Endothelial cell of umbilical vein (primary cell): Measurements from ENCODE around the gene ARF6. TPM values are rescaled to one million over a fixed set of nuclear protein-coding genes. Genes with fewer than 3 reads are reported as not detected.

Source experiments
- BruUV-seq: library from RNA; stranded (reverse); fragments of 400-500 nt; replicated peaks from 2 replicates; lab custom pipeline; 2021; lab: Mats Ljungman, UMichigan
- CTCF ChIA-PET: fragments of 300-600, 350-600 bp; sonication (Branson Sonifier 250); formaldehyde crosslinking; loops from one replicate; lab custom pipeline; 2021; ENCODE audit warnings: antibody characterized with exemption, inconsistent platforms; lab: Charles Lee
- POLR2A ChIA-PET: fragments of 300-600, 350-600 bp; sonication (Branson Sonifier 250); formaldehyde crosslinking; loops from one replicate; lab custom pipeline; 2021; ENCODE audit warnings: antibody characterized with exemption, inconsistent platforms; lab: Charles Lee
- DNase-seq: peaks from one replicate; pipeline ENCODE4 v3.0.0-alpha.2; 2011; ENCODE audit warnings: low read depth, low spot score
- FAIRE-seq: peaks from 2 replicates; lab custom pipeline; 2011; peaks lifted over from hg19 to GRCh38; lab: Jason Lieb, UNC
- H2AFZ ChIP-seq: 2 replicates; pipeline ENCODE4 v1.6.0; 2012; ENCODE audit warnings: low read depth, low read length, control low read depth, inconsistent platforms
- H3K27ac ChIP-seq: 2 replicates; pipeline ENCODE4 v1.5.1; 2011; ENCODE audit warnings: low read depth, mild to moderate bottlenecking, control low read depth, low read length, moderate library complexity; ENCODE audit not compliant: insufficient read depth
- H3K27me3 ChIP-seq, 2 experiments: 2 replicates each; pipeline versions ENCODE4 v1.6.0 to v1.6.1; 2011; ENCODE audit warnings: low read length in 2 of 2, mixed read lengths in 1 of 2; ENCODE audit not compliant: control insufficient read depth in 2 of 2, insufficient read depth in 2 of 2
- H3K36me3 ChIP-seq, 2 experiments: 2 replicates in 1 of 2; 3 replicates in 1 of 2; pipeline ENCODE4 v1.5.1; 2011; ENCODE audit warnings: low read length in 2 of 2, mild to moderate bottlenecking in 1 of 2, moderate library complexity in 1 of 2; ENCODE audit not compliant: control insufficient read depth in 2 of 2, insufficient read depth in 2 of 2; ENCODE audit errors: extremely low read depth in 1 of 2
- H3K4me1 ChIP-seq: 3 replicates; pipeline ENCODE4 v1.5.1; 2011; ENCODE audit warnings: mild to moderate bottlenecking, low read length; ENCODE audit not compliant: control insufficient read depth, insufficient read depth; ENCODE audit errors: extremely low read depth
- H3K4me2 ChIP-seq: 2 replicates; pipeline ENCODE4 v1.6.1; 2011; ENCODE audit warnings: low read length, control low read depth, mixed read lengths; ENCODE audit not compliant: insufficient read depth
- H3K4me3 ChIP-seq, 3 experiments: fragments of 200-600 bp in 1 of 3; sonication (generic), shearing (Covaris generic) in 1 of 3; replicated peaks in 1 of 3; 2 replicates each; pipeline ENCODE4 v1.5.1; 2011 to 2016; ENCODE audit warnings: control low read depth in 3 of 3, low read length in 3 of 3, mild to moderate bottlenecking in 2 of 3, inconsistent platforms in 1 of 3, low read depth in 1 of 3, moderate library complexity in 1 of 3; ENCODE audit not compliant: insufficient read depth in 1 of 3
- H3K79me2 ChIP-seq: 2 replicates; pipeline ENCODE4 v1.6.0; 2012; ENCODE audit warnings: low read length, inconsistent platforms; ENCODE audit not compliant: control insufficient read depth, insufficient read depth
- H3K9ac ChIP-seq: replicated peaks from 2 replicates; pipeline ENCODE3; 2011; ENCODE audit warnings: low read length, control low read depth; ENCODE audit not compliant: insufficient read depth; ENCODE audit errors: extremely low read depth
- H3K9me1 ChIP-seq: replicated peaks from 3 replicates; pipeline ENCODE4 v1.6.0; 2011; ENCODE audit warnings: mild to moderate bottlenecking, low read length; ENCODE audit not compliant: control insufficient read depth, insufficient read depth; ENCODE audit errors: extremely low read depth
- H3K9me3 ChIP-seq: replicated peaks from 2 replicates; pipeline ENCODE4 v1.5.1; 2012; ENCODE audit warnings: low read length, inconsistent platforms; ENCODE audit not compliant: control insufficient read depth, insufficient read depth
- H4K20me1 ChIP-seq: replicated peaks from 2 replicates; pipeline ENCODE3; 2011; ENCODE audit warnings: mild to moderate bottlenecking, low read length; ENCODE audit not compliant: control insufficient read depth, insufficient read depth; ENCODE audit errors: extremely low read depth
- FOS ChIP-seq: IDR thresholded peaks from 2 replicates; pipeline ENCODE4 v1.6.1; 2011; ENCODE audit warnings: mild to moderate bottlenecking, low read length, moderate library complexity, borderline replicate concordance; ENCODE audit not compliant: insufficient read depth
- GATA2 ChIP-seq: IDR thresholded peaks from 2 replicates; pipeline ENCODE4 v1.7.0; 2011; ENCODE audit warnings: low read depth, mild to moderate bottlenecking, moderate library complexity, mixed read lengths, low read length; ENCODE audit not compliant: insufficient read length, insufficient read depth
- JUN ChIP-seq: IDR thresholded peaks from 2 replicates; pipeline ENCODE4 v1.6.1; 2011; ENCODE audit warnings: borderline replicate concordance, low read depth; ENCODE audit not compliant: insufficient read length, insufficient read depth
- MYC ChIP-seq: IDR thresholded peaks from one replicate; pipeline ENCODE4 v1.6.1; 2011; ENCODE audit warnings: mild to moderate bottlenecking, low read depth, low read length
- POLR2A ChIP-seq: IDR thresholded peaks from 2 replicates; pipeline ENCODE4 v1.6.1; 2012; ENCODE audit warnings: low read depth, mild to moderate bottlenecking, control low read depth, low read length
- POLR2AphosphoS5 ChIP-seq: IDR thresholded peaks from 2 replicates; pipeline ENCODE4 v1.6.1; 2012; ENCODE audit warnings: low read depth, mild to moderate bottlenecking, control low read depth, low read length, moderate library complexity; ENCODE audit not compliant: insufficient read depth
- dilution Hi-C: fragments of 300-500 bp; cut with MboI; formaldehyde crosslinking; loops from one replicate; pipeline ENCODE4 v1.15.0; 2019; ENCODE audit warnings: low sequenced_read_pairs; ENCODE audit not compliant: extremely low pct_ligation_motif_present
- intact Hi-C: fragments of 100-400 bp; cut with micrococcal nuclease; formaldehyde crosslinking; loops from one replicate; pipeline ENCODE4 v1.10.0; 2022
- polyA plus RNA-seq, 4 experiments: library from polyadenylated mRNA; depleted of rRNA in 3 of 4; stranded (reverse) in 3 of 4; unstranded in 1 of 4; fragments of >200 nt; gene quantifications; 2 replicates each; pipeline versions ENCODE4 v1.2.1 to v1.2.3, GENCODE V29; 2011 to 2012; ENCODE audit warnings: missing spikeins in 1 of 4
- total RNA-seq: library from RNA; stranded (reverse); gene quantifications from 2 replicates; pipeline ENCODE4 v1.2.3, GENCODE V29; 2021
- TF ChIP-seq, protein P1 (sequence below), 2 donors: IDR thresholded peaks; 1 replicate in 1 of 2; 2 replicates in 1 of 2; pipeline ENCODE4 v1.5.1; 2011; ENCODE audit warnings: low read length in 2 of 2, mild to moderate bottlenecking in 2 of 2, moderate library complexity in 2 of 2, control low read depth in 1 of 2, inconsistent platforms in 1 of 2, low read depth in 1 of 2; ENCODE audit not compliant: insufficient read depth in 1 of 2; ENCODE audit errors: extremely low read depth in 1 of 2
- TF ChIP-seq, protein P2 (sequence below): IDR thresholded peaks from 2 replicates; pipeline ENCODE4 v1.6.1; 2011; ENCODE audit not compliant: insufficient read depth, insufficient read length

ARF6 gene
- total and polyA plus RNA-seq, 2 donors (not counting 3 experiments of a cell fraction or from before 2014, with no cell fraction given) = 21.7 to 73.6 TPM

DNA sequence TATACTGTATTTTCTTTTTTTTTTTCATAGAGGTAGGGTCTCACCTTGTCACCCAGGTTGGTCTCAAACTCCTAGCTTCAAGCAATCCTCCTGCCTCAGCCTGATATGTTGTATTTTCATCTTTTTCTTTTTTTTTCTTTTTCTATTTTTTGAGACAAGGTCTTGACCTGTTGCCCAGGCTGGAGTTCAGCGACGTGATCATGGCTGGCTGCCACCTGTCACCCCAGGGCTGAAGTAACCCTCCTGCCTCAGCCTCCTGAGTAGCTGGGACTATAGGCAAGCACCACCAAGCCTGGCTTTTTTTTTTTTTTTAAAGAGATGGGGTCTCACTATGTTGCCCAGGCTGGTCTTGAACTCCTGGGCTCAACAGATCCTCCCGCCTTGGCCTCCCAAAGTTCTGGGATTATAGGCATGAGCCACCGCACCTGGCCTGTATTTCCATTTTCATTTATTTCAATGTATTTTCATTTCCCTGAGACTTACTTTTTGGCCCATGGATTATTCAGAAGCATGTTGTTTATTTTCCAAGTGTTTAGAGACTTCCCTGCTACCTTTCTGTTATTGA lies 16.2 kb upstream of the ARF6 start:
- Histone ChIP-seq H3K4me3 (no peak overlapping the region), H2AFZ (no peak overlapping the region), H3K9ac (no peak overlapping the region), H3K9me3 (no peaks in the 10 kb centered on the region), H3K79me2 (no peaks in the 10 kb centered on the region), H3K4me2 (no peak overlapping the region), H3K36me3 (no peaks in the 10 kb centered on the region), H4K20me1 (no peaks in the 10 kb centered on the region), H3K9me1 (no peaks in the 10 kb centered on the region), H3K4me1 (no peaks in the 10 kb centered on the region), H3K27me3 (no peaks in the 10 kb centered on the region), H3K27ac (no peak overlapping the region)
- intact Hi-C loops (no loop called here), dilution Hi-C loops (no loop called here)
- DNase-seq (no peak), FAIRE-seq (no peak)
- no TSS peak for BruUV-seq
- TF ChIP-seq, protein P1, sequence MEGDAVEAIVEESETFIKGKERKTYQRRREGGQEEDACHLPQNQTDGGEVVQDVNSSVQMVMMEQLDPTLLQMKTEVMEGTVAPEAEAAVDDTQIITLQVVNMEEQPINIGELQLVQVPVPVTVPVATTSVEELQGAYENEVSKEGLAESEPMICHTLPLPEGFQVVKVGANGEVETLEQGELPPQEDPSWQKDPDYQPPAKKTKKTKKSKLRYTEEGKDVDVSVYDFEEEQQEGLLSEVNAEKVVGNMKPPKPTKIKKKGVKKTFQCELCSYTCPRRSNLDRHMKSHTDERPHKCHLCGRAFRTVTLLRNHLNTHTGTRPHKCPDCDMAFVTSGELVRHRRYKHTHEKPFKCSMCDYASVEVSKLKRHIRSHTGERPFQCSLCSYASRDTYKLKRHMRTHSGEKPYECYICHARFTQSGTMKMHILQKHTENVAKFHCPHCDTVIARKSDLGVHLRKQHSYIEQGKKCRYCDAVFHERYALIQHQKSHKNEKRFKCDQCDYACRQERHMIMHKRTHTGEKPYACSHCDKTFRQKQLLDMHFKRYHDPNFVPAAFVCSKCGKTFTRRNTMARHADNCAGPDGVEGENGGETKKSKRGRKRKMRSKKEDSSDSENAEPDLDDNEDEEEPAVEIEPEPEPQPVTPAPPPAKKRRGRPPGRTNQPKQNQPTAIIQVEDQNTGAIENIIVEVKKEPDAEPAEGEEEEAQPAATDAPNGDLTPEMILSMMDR (IDR thresholded peaks at IDR 0.05; ENCODE audit: extremely low read depth in 1 of 2, insufficient read depth in 1 of 2, low read depth in 1 of 2, low read length in 2 of 2) = no peak
- TF ChIP-seq POLR2AphosphoS5 = no peak
- no peak for TF ChIP-seq FOS
- TF ChIP-seq, protein P2, sequence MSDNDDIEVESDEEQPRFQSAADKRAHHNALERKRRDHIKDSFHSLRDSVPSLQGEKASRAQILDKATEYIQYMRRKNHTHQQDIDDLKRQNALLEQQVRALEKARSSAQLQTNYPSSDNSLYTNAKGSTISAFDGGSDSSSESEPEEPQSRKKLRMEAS = no peak
- no peak for TF ChIP-seq POLR2A
- TF ChIP-seq GATA2 = no peak
- no peak for TF ChIP-seq MYC
- TF ChIP-seq JUN = no peak
- ChIA-PET POLR2A (no interaction called here), CTCF (interaction anchor here (0.8 to 1.3 kb wide), 4 partner anchors 9 to 125 kb away, joined by 3 to 4 read pairs (median 3); partner anchors contain the start of gene NEMF)
